ENCODE results near the gene NAV3. TPM values are rescaled to one million over a fixed set of nuclear protein-coding genes. Genes with fewer than 3 reads are reported as not detected.

The NAV3 gene
- total RNA-seq: 1 to 10 TPM in 1 of 2 donors, under 1 TPM in 1; 0.20 to 1.9 TPM
- polyA plus RNA-seq (2013, experiment 1 of 2): 12.1 TPM
- 14.5 TPM for polyA plus RNA-seq (2013, experiment 2 of 2)
- long read RNA-seq, experiment 1: 0 reads
- long read RNA-seq, experiment 2: 0 reads
- long read RNA-seq, experiment 3: 0 reads
- long read RNA-seq, experiment 4: 0 reads

- no peak within 1 kb of the TSS for H3K4me3 Mint-ChIP-seq
- no peak within 1 kb of the TSS for H3K27ac Mint-ChIP-seq
- H3K27me3 Mint-ChIP-seq (ENCODE audit: insufficient read depth): no peaks in the 10 kb centered on the region
These were observed at the start of gene NAV3 for GRCh38 chr12:77830583-77831351. TSS of gene NAV3 (plus strand) at chr12:77830894. CDS start at chr12:77831462, 568 bp downstream.

GRCh38 chr12:77782034-77782433 lies 48.7 kb upstream of the NAV3 start:
- WGBS, 2 experiments (ENCODE audit: insufficient coverage in 1 of 2, insufficient read length in 1 of 2): 60% methylated on average over 2 of the region's 2 CpGs; no CpG with 5 or more reads in 1 of the 2 experiments
- no peaks in the 10 kb centered on the region for H3K27me3 Mint-ChIP-seq (ENCODE audit: insufficient read depth)

More at GRCh38 chr12:77830583-77831351, at the start of gene NAV3:
- Histone ChIP-seq H3K9me3 (ENCODE audit: control insufficient read depth, low read length) (no peaks in the 10 kb centered on the region), H3K4me3 (ENCODE audit: low read length) (no peak within 1 kb of the TSS), H3K9ac (ENCODE audit: extremely low read depth, low read length, poor library complexity, severe bottlenecking) (no peak within 1 kb of the TSS), H3K27ac (ENCODE audit: low read depth, low read length) (no peak within 1 kb of the TSS), H3K27me3 (ENCODE audit: control insufficient read depth, insufficient read depth, low read length, poor library complexity, severe bottlenecking) (no peaks in the 10 kb centered on the region), H3K4me1 (ENCODE audit: control insufficient read depth, insufficient read depth, low read length) (no peaks in the 10 kb centered on the region), H3K36me3 (ENCODE audit: control insufficient read depth, insufficient read depth, low read length) (no peaks in the 10 kb centered on the region)
- no peak for TF ChIP-seq CTCF (conservative IDR thresholded peaks at IDR 0.05)
- no peak for DNase-seq
- H3K4me1 Mint-ChIP-seq: no peaks in the 10 kb centered on the region
- WGBS, 2 experiments (ENCODE audit: insufficient coverage in 1 of 2, insufficient read length in 1 of 2): 90 to 96% methylated on average over 3 of the region's 3 CpGs
- H3K9me3 Mint-ChIP-seq: no peaks in the 10 kb centered on the region
- H3K36me3 Mint-ChIP-seq (ENCODE audit: low read depth): no peaks in the 10 kb centered on the region

GRCh38 chr12:77782766-77783165 lies 47.9 kb upstream of the NAV3 start:
- no peak for TF ChIP-seq CTCF (conservative IDR thresholded peaks at IDR 0.05)
- H3K27ac Mint-ChIP-seq: no peak overlapping the region
- DNase-seq: no peak
- H3K9ac ChIP-seq (ENCODE audit: extremely low read depth, low read length, poor library complexity, severe bottlenecking): no peak overlapping the region
- no peak overlapping the region for H3K4me3 Mint-ChIP-seq
- H3K27me3 Mint-ChIP-seq (ENCODE audit: insufficient read depth): no peaks in the 10 kb centered on the region
- no peak overlapping the region for H3K4me3 ChIP-seq (ENCODE audit: low read length)
- no peaks in the 10 kb centered on the region for H3K27me3 ChIP-seq (ENCODE audit: control insufficient read depth, insufficient read depth, low read length, poor library complexity, severe bottlenecking)
- no peaks in the 10 kb centered on the region for H3K36me3 ChIP-seq (ENCODE audit: control insufficient read depth, insufficient read depth, low read length)
- H3K4me1 Mint-ChIP-seq: peaks cover 46% of the 10 kb centered on the region
- WGBS, 2 experiments (ENCODE audit: insufficient coverage in 1 of 2, insufficient read length in 1 of 2): no CpG with 5 or more reads among the region's 1 CpG
- peaks cover 12% of the 10 kb centered on the region for H3K9me3 ChIP-seq (ENCODE audit: control insufficient read depth, low read length)
- no peak overlapping the region for H3K27ac ChIP-seq (ENCODE audit: low read depth, low read length)
- peaks cover 4% of the 10 kb centered on the region for H3K9me3 Mint-ChIP-seq
- H3K4me1 ChIP-seq (ENCODE audit: control insufficient read depth, insufficient read depth, low read length): peaks cover 2% of the 10 kb centered on the region
- H3K36me3 Mint-ChIP-seq (ENCODE audit: low read depth): no peaks in the 10 kb centered on the region

More at GRCh38 chr12:77782034-77782433, 48.7 kb upstream of the NAV3 start:
- Histone ChIP-seq H3K9me3 (ENCODE audit: control insufficient read depth, low read length) (peaks cover 6% of the 10 kb centered on the region), H3K4me3 (ENCODE audit: low read length) (no peak overlapping the region), H3K27ac (ENCODE audit: low read depth, low read length) (no peak overlapping the region), H3K36me3 (ENCODE audit: control insufficient read depth, insufficient read depth, low read length) (no peaks in the 10 kb centered on the region), H3K27me3 (ENCODE audit: control insufficient read depth, insufficient read depth, low read length, poor library complexity, severe bottlenecking) (no peaks in the 10 kb centered on the region), H3K9ac (ENCODE audit: extremely low read depth, low read length, poor library complexity, severe bottlenecking) (no peak overlapping the region), H3K4me1 (ENCODE audit: control insufficient read depth, insufficient read depth, low read length) (peaks cover 2% of the 10 kb centered on the region)
- peak; percentile 60 for DNase-seq
- no peak overlapping the region for H3K27ac Mint-ChIP-seq
- H3K4me3 Mint-ChIP-seq: no peak overlapping the region
- no peak for TF ChIP-seq CTCF (conservative IDR thresholded peaks at IDR 0.05)
- no peaks in the 10 kb centered on the region for H3K36me3 Mint-ChIP-seq (ENCODE audit: low read depth)
- no peaks in the 10 kb centered on the region for H3K9me3 Mint-ChIP-seq
- peaks cover 46% of the 10 kb centered on the region for H3K4me1 Mint-ChIP-seq
